Measurements from ENCODE around the gene GALR3. TPM values are rescaled to one million over a fixed set of nuclear protein-coding genes. Genes with fewer than 3 reads are reported as not detected.
A peak's percentile ranks its signal among the peaks of the same experiment; 100 is the strongest.

Gene GALR3
- total and polyA plus RNA-seq, 5 experiments from 2014 or later, result not detected

DNA sequence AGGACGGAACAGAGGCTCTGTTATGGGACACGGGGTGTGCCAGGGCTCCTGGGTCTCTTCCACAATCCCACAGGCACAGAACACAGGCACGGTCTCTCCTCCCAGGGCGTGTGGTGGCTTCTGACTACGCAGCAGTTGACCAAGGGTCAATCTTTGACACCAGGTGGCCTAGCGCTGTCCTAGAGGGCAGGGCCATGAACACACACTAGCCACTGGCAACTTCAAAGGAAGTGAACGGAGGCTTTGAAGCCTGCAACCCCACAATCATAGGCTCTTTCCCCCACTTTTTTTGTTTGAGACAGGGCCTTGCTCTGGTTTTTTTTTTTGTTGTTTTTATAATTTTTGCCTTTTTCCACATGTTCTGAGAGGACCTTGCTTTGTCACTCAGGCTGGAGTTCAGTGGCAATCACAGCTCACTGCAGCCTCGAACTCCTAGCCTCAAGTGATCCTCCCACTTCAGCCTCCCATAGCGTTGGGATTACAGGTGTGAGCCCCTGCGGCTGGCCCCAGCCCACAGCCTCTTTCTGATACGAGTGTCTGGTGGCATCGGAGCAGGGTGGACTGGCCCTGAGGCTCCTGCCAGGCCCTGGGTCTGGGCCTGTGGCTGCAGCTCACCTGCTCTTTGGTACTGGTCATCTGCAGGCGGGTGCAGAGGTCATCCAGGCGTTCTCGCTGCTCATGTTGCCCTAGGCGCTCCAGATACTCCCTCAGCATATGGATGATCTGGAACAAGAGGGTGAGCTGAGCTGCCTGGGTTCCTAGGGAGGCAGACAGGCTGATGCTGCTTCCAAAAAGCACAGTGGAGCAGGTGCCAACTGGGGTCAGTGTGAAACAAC, 9.1 kb downstream of the GALR3 start:
- no peak for ATAC-seq
- POLR2A ChIA-PET, result interaction anchor here (2.2 kb wide), 1 partner anchor 12 kb away, joined by 8 read pairs; the partner anchor contains the start of gene ANKRD54
- no peak overlapping the region for H3K27ac Mint-ChIP-seq

DNA sequence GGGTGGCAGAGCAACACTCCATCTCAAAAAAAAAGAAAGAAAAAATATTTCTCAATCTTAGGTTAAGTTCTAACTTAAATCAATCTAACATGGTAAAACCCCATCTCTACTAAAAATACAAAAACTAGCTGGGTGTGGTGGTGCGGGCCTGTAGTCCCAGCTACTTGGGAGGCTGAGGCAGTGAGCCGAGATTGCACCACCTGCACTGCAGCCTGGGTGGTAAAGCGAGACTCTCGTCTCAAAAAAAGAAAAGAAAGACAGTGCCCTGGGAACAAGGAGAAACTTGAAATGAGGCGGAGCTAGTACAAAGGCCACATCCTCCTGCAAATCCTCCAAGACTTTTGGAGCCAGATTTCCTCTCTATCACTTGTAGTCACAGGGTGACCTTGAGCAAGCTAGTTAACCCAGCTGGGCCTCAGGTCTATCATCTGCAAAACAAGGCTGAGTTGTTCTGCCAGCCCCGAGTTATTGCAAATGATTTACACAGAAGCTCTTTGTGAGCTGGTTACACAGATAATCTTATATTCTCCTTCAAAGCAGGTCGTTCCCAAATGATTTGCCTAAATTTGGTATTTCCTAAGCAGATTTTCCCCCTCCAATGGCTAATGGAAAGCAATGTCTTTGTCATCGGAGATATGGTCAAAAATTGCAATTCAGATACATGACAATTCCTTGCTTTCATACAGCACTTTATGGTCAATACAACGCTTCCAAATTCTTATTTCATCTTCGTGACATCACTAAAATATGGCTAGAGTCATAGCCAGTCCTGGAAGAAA, 19.0 kb downstream of the GALR3 start:
- peaks cover 0 to 2% (median 0%) of the 10 kb centered on the region in 9 donors for H3K9me3 Mint-ChIP-seq
- H3K4me3 Mint-ChIP-seq, result peak overlapping the region; percentile 56 to 83 (median 65)
- H3K4me1 Mint-ChIP-seq, result peaks cover 7 to 22% (median 20%) of the 10 kb centered on the region in 4 donors
- H3K27ac Mint-ChIP-seq, result peak overlapping the region in 6 of 10 donors; percentile 24 to 63 (median 38)
- H3K36me3 Mint-ChIP-seq, result peaks cover 0 to 27% (median under 1%) of the 10 kb centered on the region in 3 donors
- POLR2A ChIA-PET, result interaction anchor here (0.6 to 1.2 kb wide), 4 partner anchors 14 to 295 kb away, joined by 3 read pairs; partner anchors contain the start of gene GALR3
- no peak for DNase-seq
- H3K27me3 Mint-ChIP-seq, result no peaks in the 10 kb centered on the region
- ATAC-seq, result no peak

More for the DNA sequence above, 9.1 kb downstream of the GALR3 start:
- no peaks in the 10 kb centered on the region for H3K27me3 Mint-ChIP-seq
- H3K4me3 Mint-ChIP-seq, result no peak overlapping the region
- H3K9me3 Mint-ChIP-seq, result no peaks in the 10 kb centered on the region
- peaks cover 0 to 5% (median 0%) of the 10 kb centered on the region in 4 donors for H3K4me1 Mint-ChIP-seq
- H3K36me3 Mint-ChIP-seq, result peaks cover 0 to 61% (median 6%) of the 10 kb centered on the region in 3 donors
- DNase-seq, result no peak

DNA sequence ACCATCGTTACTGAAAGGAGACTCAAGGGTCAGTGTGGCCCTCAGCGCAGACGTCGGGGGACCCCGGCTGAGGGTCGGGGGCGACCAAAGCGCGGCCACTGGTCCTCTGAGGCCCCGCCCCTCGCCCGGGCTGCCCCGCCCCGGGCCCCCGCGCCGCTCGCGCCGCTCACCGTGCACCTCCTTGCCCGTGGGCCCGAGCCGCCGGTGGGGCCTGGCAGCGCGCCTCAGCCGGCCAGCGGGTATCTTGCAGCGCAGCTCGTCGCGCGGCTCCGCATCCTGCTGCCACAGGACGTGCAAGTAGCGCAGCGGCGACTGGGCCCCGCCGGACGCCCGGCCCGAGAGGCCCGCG, 20.5 kb downstream of the GALR3 start:
- peaks cover 0 to 12% (median 0%) of the 10 kb centered on the region in 3 donors for H3K36me3 Mint-ChIP-seq
- peak overlapping the region in 9 of 10 donors; percentile 75 to 94 (median 87) for H3K27ac Mint-ChIP-seq
- H3K4me3 Mint-ChIP-seq, result peak overlapping the region; percentile 77 to 92 (median 88)
- ATAC-seq (peak; percentile 31 to 43), DNase-seq (peak in 3 of 10 donors; percentile 22 to 77 (median 51))
- H3K9me3 Mint-ChIP-seq, result peaks cover 0 to 2% (median 0%) of the 10 kb centered on the region in 9 donors
- H3K27me3 Mint-ChIP-seq, result no peaks in the 10 kb centered on the region
- H3K4me1 Mint-ChIP-seq, result peaks cover 9 to 34% (median 30%) of the 10 kb centered on the region in 4 donors
- POLR2A ChIA-PET, result interaction anchor here (0.5 to 1.9 kb wide), 16 partner anchors 9 to 1466 kb away, joined by 3 to 10 read pairs (median 5); partner anchors contain the start of genes C22orf23, GGA1, MICALL1 and POLR2F

DNA sequence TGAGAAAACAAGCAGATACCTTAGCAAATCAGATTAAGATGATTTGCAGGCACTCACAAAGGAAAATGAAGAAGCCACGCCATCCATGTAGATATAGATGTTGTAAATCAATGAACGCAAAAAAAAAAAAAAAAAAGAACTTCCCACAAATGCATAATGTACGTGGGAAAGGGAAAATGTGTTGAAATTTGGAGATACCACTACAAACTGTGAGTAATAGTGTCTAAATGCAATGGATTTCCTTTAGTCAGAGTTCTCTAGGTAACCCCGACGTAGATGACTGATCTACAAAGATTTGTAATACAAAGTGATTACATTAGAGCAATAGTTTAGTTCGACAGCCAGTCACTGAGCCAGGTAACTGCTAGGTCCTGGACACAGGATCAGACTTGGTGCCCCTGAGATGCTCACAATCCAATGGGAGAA, 21.7 kb downstream of the GALR3 start:
- Mint-ChIP-seq H3K27me3 (no peaks in the 10 kb centered on the region), H3K9me3 (peaks cover 0 to 2% (median 0%) of the 10 kb centered on the region in 9 donors), H3K4me3 (peak overlapping the region; percentile 76 to 93 (median 88)), H3K4me1 (peaks cover 16 to 44% (median 41%) of the 10 kb centered on the region in 4 donors), H3K27ac (peak overlapping the region in 8 of 10 donors; percentile 86 to 94 (median 92)), H3K36me3 (peaks cover 0 to 4% (median 0%) of the 10 kb centered on the region in 3 donors)
- ATAC-seq, result no peak
- no peak for DNase-seq
- POLR2A ChIA-PET, result interaction anchor here (0.7 to 1.9 kb wide), 13 partner anchors 10 to 237 kb away, joined by 3 to 10 read pairs (median 5); partner anchors contain the start of gene GGA1

DNA sequence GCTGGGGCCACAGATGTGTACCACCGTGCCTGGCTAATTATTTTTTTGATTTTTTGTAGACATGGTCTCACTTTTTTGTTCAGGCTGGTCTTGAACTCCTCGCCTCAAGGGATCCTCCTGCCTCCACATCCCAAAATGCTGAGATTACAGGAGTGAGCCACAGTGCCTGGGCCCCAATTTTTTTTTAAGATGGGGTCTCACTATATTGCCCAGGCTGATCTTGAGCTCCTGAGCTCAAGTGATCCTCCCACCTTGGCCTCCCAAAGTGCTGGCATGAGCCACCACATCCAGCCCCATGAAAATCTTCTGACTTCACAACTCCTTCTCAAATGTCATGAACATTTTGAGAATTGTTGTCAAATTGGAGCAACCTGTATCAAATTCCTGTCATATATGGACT, 23.3 kb downstream of the GALR3 start:
- H3K4me1 Mint-ChIP-seq, result peaks cover 20 to 55% (median 52%) of the 10 kb centered on the region in 4 donors
- peak overlapping the region in 1 of 10 donors; percentile 59 for H3K27ac Mint-ChIP-seq
- POLR2A ChIA-PET, result no interaction called here
- DNase-seq (no peak), ATAC-seq (no peak)
- peaks cover 0 to 11% (median 7%) of the 10 kb centered on the region in 3 donors for H3K36me3 Mint-ChIP-seq
- no peaks in the 10 kb centered on the region for H3K27me3 Mint-ChIP-seq
- H3K4me3 Mint-ChIP-seq, result peak overlapping the region in 5 of 10 donors; percentile 5 to 60 (median 32)
- H3K9me3 Mint-ChIP-seq, result peaks cover 0 to 2% (median 0%) of the 10 kb centered on the region in 9 donors

DNA sequence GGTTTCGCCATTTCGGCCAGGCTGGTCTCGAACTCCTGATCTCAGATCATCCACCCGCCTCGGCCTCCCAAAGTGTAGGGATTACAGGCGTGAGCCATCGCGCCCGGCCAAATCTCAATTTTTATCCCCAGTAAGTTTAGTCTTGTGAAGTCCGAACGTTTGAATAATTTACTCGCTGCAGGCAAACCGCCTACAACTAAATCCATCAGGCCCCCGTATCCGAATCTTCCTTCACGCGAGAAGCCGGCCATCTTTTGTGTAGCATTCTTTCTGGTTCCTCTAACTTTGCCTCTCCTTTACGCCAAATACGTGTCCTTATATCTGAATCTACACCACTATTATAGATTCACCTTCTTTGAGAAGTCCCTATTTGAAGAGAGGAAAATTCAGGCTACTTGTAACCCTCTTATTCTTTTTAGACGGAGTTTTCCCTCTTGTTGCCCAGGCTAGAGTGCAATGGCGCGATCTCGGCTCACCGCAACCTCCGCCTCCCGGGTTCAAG, 25.5 kb downstream of the GALR3 start:
- peaks cover 0 to 2% (median 0%) of the 10 kb centered on the region in 9 donors for H3K9me3 Mint-ChIP-seq
- peak overlapping the region; percentile 88 to 99 (median 97) for H3K4me3 Mint-ChIP-seq
- H3K27me3 Mint-ChIP-seq, result no peaks in the 10 kb centered on the region
- peak overlapping the region; percentile 97 to 100 (median 99) for H3K27ac Mint-ChIP-seq
- peaks cover 0 to 31% (median 7%) of the 10 kb centered on the region in 3 donors for H3K36me3 Mint-ChIP-seq
- no peak for ATAC-seq
- H3K4me1 Mint-ChIP-seq, result peaks cover 21 to 57% (median 48%) of the 10 kb centered on the region in 4 donors
- peak in 5 of 10 donors; percentile 4 to 42 (median 16) for DNase-seq
- POLR2A ChIA-PET, result interaction anchor here (0.7 kb wide), 2 partner anchors 17 to 167 kb away, joined by 3 to 5 read pairs; no protein-coding TSS in a partner anchor

DNA sequence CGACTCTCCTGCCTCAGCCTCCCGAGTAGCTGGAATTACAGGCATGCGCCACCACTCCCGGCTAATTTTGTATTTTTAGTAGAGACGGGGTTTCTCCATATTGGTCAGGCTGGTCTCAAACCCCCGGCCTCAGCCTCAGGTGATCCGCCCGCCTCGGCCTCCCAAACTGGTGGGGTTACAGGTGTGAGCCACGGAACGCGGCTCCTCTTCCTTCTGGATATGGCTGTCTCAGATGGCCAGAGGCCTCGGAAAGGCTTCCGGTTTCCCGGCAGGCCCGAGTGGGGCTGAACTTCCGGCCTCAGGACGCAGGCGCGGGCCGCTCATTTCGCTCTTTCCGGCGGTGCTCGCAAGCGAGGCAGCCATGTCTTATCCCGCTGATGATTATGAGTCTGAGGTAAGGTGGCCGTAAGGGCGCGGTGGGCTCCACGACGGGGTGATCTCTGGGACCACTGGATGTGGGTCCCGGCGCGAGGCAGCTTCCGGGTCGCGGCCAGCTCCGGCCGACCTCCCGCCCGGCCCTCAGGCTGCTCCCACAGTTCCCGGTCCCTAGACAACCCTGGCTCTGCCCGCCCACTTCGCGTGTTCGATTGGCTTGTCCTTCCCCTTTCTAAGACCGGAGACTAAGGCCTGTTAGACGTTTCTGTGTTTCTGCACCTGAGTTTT, 26.0 kb downstream of the GALR3 start, which contains the start of gene EIF3L:
Gene EIF3L, plus strand, starts transcription at position 331 of the 663 bp plus-strand sequence. Its CDS starts 31 bp downstream, at position 362.
- ATAC-seq, result peak; percentile 70 to 72
- H3K9me3 Mint-ChIP-seq, result peaks cover 0 to 2% (median 0%) of the 10 kb centered on the region in 9 donors
- POLR2A ChIA-PET, result interaction anchor here (0.6 kb wide), 1 partner anchor 107 kb away, joined by 3 read pairs; no protein-coding TSS in a partner anchor
- H3K36me3 Mint-ChIP-seq, result peaks cover 0 to 36% (median 10%) of the 10 kb centered on the region in 3 donors
- peak; percentile 75 to 91 (median 82) for DNase-seq
- peak within 1 kb of the TSS; percentile 97 to 100 (median 99) for H3K27ac Mint-ChIP-seq
- no peaks in the 10 kb centered on the region for H3K27me3 Mint-ChIP-seq
- peak within 1 kb of the TSS; percentile 88 to 99 (median 97) for H3K4me3 Mint-ChIP-seq
- peaks cover 25 to 61% (median 53%) of the 10 kb centered on the region in 4 donors for H3K4me1 Mint-ChIP-seq

DNA sequence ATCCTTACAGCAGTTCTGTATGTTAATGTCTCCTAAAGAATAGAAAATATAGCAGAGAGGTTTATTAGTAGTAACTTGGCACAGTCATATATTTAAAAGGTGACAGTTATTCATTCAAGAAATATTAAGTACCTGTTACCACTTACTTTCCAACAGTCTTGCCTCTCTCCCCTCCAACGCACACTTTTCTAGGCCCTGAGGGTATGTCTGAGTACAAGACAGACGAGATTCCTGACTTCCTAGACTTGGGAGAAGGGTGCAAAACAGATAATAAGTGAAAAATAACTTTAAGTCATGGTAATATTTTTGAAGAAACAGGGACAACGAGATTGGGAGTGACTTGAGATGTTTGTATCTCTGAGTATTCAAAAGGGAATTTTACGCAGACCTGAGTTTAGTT, 27.6 kb downstream of the GALR3 start:
- Mint-ChIP-seq H3K4me3 (peak overlapping the region; percentile 38 to 99 (median 96)), H3K4me1 (peaks cover 32 to 72% (median 63%) of the 10 kb centered on the region in 4 donors), H3K9me3 (no peaks in the 10 kb centered on the region), H3K36me3 (peaks cover 0 to 52% (median 15%) of the 10 kb centered on the region in 3 donors), H3K27me3 (no peaks in the 10 kb centered on the region), H3K27ac (peak overlapping the region in 9 of 10 donors; percentile 40 to 99 (median 53))
- DNase-seq (no peak), ATAC-seq (no peak)
- POLR2A ChIA-PET, result no interaction called here

DNA sequence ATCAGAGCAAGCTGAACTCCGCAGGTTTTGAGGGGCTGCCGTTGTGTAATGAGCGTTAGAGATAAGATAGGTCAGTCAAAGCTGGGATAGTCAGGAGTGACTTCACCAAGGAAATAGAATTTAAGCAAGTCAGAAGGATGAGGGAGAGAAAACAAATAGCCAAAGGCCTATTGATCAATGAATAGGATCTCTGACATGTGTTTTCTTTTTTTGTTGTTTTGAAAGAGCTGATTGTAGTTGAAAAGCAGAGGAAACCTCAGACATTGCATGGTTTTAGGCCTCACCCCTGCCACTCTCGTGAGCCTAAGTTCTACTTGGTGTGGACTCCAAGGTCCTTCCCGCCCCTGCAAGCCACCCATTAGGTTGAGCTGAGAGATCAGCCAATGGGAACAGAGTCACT, 29.2 kb downstream of the GALR3 start:
- H3K4me1 Mint-ChIP-seq, result peaks cover 32 to 73% (median 62%) of the 10 kb centered on the region in 4 donors
- no peaks in the 10 kb centered on the region for H3K27me3 Mint-ChIP-seq
- peaks cover 0 to 67% (median 15%) of the 10 kb centered on the region in 3 donors for H3K36me3 Mint-ChIP-seq
- peak overlapping the region in 5 of 10 donors; percentile 40 to 81 (median 56) for H3K27ac Mint-ChIP-seq
- ATAC-seq (no peak), DNase-seq (no peak)
- H3K4me3 Mint-ChIP-seq, result peak overlapping the region in 1 of 10 donors; percentile 9
- POLR2A ChIA-PET, result interaction anchor here (2.2 kb wide), 1 partner anchor 9 kb away, joined by 6 read pairs; the partner anchor contains the start of gene ANKRD54
- H3K9me3 Mint-ChIP-seq, result no peaks in the 10 kb centered on the region

DNA sequence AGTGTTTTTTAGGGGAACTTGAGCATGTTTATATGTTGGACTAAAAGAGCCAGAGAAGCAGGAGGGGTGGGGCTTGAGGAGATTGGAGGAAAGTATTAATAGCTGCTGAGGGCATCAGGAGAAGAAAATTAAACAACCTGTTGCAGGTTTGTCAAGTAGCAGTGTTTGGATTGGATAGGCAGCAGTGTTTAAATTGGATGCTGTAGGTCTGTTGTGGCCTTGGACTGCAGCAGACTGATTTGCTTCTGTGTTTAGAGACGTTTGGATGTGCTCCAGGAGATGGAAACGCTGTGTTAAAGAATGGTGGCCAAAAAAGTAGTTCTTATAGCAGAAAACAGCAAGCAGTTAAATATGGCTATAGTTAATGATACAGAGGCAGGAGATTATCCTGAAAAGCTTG, 31.8 kb downstream of the GALR3 start:
- no peaks in the 10 kb centered on the region for H3K27me3 Mint-ChIP-seq
- H3K4me3 Mint-ChIP-seq, result no peak overlapping the region
- ATAC-seq, result no peak
- DNase-seq, result no peak
- H3K4me1 Mint-ChIP-seq, result peaks cover 23 to 55% (median 41%) of the 10 kb centered on the region in 4 donors
- peaks cover 0 to 90% (median 15%) of the 10 kb centered on the region in 3 donors for H3K36me3 Mint-ChIP-seq
- H3K27ac Mint-ChIP-seq, result peak overlapping the region in 5 of 10 donors; percentile 6 to 56 (median 17)
- POLR2A ChIA-PET, result interaction anchor here (1.2 kb wide), 1 partner anchor 11 kb away, joined by 5 read pairs; the partner anchor contains the start of gene ANKRD54
- H3K9me3 Mint-ChIP-seq, result no peaks in the 10 kb centered on the region

DNA sequence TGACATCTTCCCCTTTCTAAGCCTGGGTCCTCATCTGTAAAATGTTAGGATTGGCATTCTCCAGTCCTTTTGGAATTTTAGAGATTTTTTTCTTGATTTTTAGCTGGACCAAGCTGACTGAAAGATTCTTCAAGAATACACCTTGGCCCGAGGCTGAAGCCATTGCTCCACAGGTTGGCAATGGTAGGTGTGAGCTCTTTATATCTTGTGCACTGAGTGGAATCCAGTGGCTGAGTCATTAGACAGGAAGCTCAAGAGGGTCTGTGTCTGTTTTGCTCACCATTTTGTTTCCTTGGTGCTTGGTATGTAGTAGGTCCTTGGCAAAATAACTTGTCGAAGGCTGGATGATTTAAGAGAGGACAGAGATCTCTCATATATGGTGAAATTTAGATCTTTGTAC, 32.3 kb downstream of the GALR3 start:
- DNase-seq, result no peak
- H3K36me3 Mint-ChIP-seq, result peaks cover 0 to 95% (median 15%) of the 10 kb centered on the region in 3 donors

More for the DNA sequence above, 32.3 kb downstream of the GALR3 start:
- Mint-ChIP-seq H3K9me3 (no peaks in the 10 kb centered on the region), H3K4me1 (peaks cover 23 to 51% (median 38%) of the 10 kb centered on the region in 4 donors), H3K27me3 (no peaks in the 10 kb centered on the region), H3K27ac (peak overlapping the region in 5 of 10 donors; percentile 1 to 62 (median 22)), H3K4me3 (peak overlapping the region in 1 of 10 donors; percentile 30)
- ATAC-seq, result no peak
- POLR2A ChIA-PET, result interaction anchor here (1.2 kb wide), 1 partner anchor 11 kb away, joined by 5 read pairs; the partner anchor contains the start of gene ANKRD54
